ENCODE measurements around the gene SARS1.

GRCh38 chr1:109167001-109167506 is 46.7 kb upstream of the SARS1 start:
- TF ChIP-seq GATAD2A (CRISPR knock-in tag; IDR thresholded peaks at IDR 0.05) (no peak), CBX2 (IDR thresholded peaks at IDR 0.05; ENCODE audit: low read depth, low read length) (no peak), CBX2 (CRISPR knock-in tag; IDR thresholded peaks at IDR 0.05; ENCODE audit: low read depth) (no peak), TARDBP (CRISPR knock-in tag; IDR thresholded peaks at IDR 0.05) (no peak), ERF (CRISPR knock-in tag; IDR thresholded peaks at IDR 0.05) (no peak), DBP (CRISPR knock-in tag; IDR thresholded peaks at IDR 0.05; ENCODE audit: not compliant biosample characterization) (no peak), FOXA1 (IDR thresholded peaks at IDR 0.05) (no peak), FOXA1 (CRISPR knock-in tag; IDR thresholded peaks at IDR 0.05) (no peak), RFX5 (IDR thresholded peaks at IDR 0.05; ENCODE audit: low read depth, low read length) (no peak), ARNT (IDR thresholded peaks at IDR 0.05) (no peak), HNF4A (CRISPR knock-in tag; IDR thresholded peaks at IDR 0.05) (no peak)
- TF ChIP-seq, protein P1, sequence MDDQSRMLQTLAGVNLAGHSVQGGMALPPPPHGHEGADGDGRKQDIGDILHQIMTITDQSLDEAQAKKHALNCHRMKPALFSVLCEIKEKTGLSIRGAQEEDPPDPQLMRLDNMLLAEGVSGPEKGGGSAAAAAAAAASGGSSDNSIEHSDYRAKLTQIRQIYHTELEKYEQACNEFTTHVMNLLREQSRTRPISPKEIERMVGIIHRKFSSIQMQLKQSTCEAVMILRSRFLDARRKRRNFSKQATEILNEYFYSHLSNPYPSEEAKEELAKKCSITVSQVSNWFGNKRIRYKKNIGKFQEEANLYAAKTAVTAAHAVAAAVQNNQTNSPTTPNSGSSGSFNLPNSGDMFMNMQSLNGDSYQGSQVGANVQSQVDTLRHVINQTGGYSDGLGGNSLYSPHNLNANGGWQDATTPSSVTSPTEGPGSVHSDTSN (CRISPR knock-in tag; IDR thresholded peaks at IDR 0.05; ENCODE audit: borderline replicate concordance) = no peak

All from HepG2 (cell line).